ENCODE results near the gene FLYWCH1.

Gene FLYWCH1

DNA sequence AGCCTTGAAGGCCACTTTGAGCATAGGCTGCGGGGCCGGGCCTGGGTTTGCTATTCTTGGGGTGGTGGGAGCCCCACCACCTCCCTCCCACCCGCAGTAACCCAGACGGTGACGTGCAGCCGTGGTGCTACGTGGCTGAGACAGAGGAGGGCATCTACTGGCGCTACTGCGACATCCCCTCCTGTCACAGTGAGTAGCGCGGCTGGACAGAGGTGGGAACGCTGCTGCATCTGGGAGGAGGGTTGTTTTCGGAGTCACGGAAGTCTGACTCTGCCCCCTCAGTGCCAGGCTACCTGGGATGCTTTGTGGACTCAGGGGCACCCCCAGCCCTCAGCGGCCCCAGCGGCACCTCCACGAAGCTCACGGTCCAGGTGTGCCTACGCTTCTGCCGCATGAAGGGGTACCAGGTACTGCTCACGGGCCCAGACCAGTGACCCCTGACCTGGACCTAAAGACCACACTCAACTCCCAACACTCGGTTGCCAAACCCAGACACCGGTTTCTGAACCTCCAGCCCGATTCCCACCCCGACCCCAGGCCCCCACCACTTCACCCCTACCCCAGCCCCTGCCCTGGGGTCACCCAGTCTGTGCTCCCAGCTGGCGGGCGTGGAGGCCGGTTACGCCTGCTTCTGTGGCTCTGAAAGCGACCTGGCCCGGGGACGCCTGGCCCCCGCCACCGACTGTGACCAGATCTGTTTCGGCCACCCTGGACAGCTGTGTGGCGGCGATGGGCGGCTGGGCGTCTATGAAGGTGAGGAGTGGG lies 54.5 kb downstream of the FLYWCH1 start:
- no peak overlapping the region for H3K9ac ChIP-seq (ENCODE audit: low read depth, low read length)

GRCh38 chr16:2966808-2967191 lies 55.1 kb downstream of the FLYWCH1 start:
- TF ChIP-seq, protein P1, sequence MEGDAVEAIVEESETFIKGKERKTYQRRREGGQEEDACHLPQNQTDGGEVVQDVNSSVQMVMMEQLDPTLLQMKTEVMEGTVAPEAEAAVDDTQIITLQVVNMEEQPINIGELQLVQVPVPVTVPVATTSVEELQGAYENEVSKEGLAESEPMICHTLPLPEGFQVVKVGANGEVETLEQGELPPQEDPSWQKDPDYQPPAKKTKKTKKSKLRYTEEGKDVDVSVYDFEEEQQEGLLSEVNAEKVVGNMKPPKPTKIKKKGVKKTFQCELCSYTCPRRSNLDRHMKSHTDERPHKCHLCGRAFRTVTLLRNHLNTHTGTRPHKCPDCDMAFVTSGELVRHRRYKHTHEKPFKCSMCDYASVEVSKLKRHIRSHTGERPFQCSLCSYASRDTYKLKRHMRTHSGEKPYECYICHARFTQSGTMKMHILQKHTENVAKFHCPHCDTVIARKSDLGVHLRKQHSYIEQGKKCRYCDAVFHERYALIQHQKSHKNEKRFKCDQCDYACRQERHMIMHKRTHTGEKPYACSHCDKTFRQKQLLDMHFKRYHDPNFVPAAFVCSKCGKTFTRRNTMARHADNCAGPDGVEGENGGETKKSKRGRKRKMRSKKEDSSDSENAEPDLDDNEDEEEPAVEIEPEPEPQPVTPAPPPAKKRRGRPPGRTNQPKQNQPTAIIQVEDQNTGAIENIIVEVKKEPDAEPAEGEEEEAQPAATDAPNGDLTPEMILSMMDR (IDR thresholded peaks at IDR 0.05; ENCODE audit: borderline replicate concordance, extremely low read depth, low read length, poor library complexity, severe bottlenecking), result no peak
- TF ChIP-seq EZH2 (IDR thresholded peaks at IDR 0.05; ENCODE audit: borderline replicate concordance, low read depth, low read length, severe bottlenecking), result no peak
- Histone ChIP-seq H3K79me2 (ENCODE audit: insufficient read depth, low read length) (peaks cover 29% of the 10 kb centered on the region), H4K20me1 (ENCODE audit: insufficient read depth, low read length) (peaks cover 28% of the 10 kb centered on the region), H3K9me3 (ENCODE audit: insufficient read depth, low read length, severe bottlenecking) (no peaks in the 10 kb centered on the region), H3K9ac (ENCODE audit: low read depth, low read length) (no peak overlapping the region), H3K4me1 (ENCODE audit: insufficient read depth, low read length) (peaks cover 41% of the 10 kb centered on the region), H3K27me3 (ENCODE audit: insufficient read depth, low read length, poor library complexity) (peaks cover 24% of the 10 kb centered on the region), H3K4me3 (ENCODE audit: low read depth in 1 of 2, low read length in 2 of 2) (no peak overlapping the region), H3K4me2 (ENCODE audit: insufficient read depth, low read length) (no peak overlapping the region), H3K27ac (ENCODE audit: low read length) (no peak overlapping the region), H3K36me3 (ENCODE audit: insufficient read depth, low read length) (peaks cover 15% of the 10 kb centered on the region), H2AFZ (ENCODE audit: low read depth, low read length) (no peak overlapping the region)
- no peak for DNase-seq
- no peak for ATAC-seq (ENCODE audit: insufficient read depth, low read depth)

More for the DNA sequence above, 54.5 kb downstream of the FLYWCH1 start:
- Histone ChIP-seq H3K4me1 (ENCODE audit: insufficient read depth, low read length) (peaks cover 35% of the 10 kb centered on the region), H3K79me2 (ENCODE audit: insufficient read depth, low read length) (peaks cover 23% of the 10 kb centered on the region), H3K4me2 (ENCODE audit: insufficient read depth, low read length) (no peak overlapping the region), H3K27me3 (ENCODE audit: insufficient read depth, low read length, poor library complexity) (peaks cover 24% of the 10 kb centered on the region), H4K20me1 (ENCODE audit: insufficient read depth, low read length) (peaks cover 23% of the 10 kb centered on the region), H3K9me3 (ENCODE audit: insufficient read depth, low read length, severe bottlenecking) (no peaks in the 10 kb centered on the region), H3K36me3 (ENCODE audit: insufficient read depth, low read length) (peaks cover 9% of the 10 kb centered on the region), H3K27ac (ENCODE audit: low read length) (no peak overlapping the region), H3K4me3 (ENCODE audit: low read depth in 1 of 2, low read length in 2 of 2) (no peak overlapping the region), H2AFZ (ENCODE audit: low read depth, low read length) (no peak overlapping the region)
- TF ChIP-seq EZH2 (IDR thresholded peaks at IDR 0.05; ENCODE audit: borderline replicate concordance, low read depth, low read length, severe bottlenecking), result no peak
- TF ChIP-seq, protein P1 (IDR thresholded peaks at IDR 0.05; ENCODE audit: borderline replicate concordance, extremely low read depth, low read length, poor library complexity, severe bottlenecking), result no peak
- ATAC-seq (ENCODE audit: insufficient read depth, low read depth) (no peak), DNase-seq (no peak)

DNA sequence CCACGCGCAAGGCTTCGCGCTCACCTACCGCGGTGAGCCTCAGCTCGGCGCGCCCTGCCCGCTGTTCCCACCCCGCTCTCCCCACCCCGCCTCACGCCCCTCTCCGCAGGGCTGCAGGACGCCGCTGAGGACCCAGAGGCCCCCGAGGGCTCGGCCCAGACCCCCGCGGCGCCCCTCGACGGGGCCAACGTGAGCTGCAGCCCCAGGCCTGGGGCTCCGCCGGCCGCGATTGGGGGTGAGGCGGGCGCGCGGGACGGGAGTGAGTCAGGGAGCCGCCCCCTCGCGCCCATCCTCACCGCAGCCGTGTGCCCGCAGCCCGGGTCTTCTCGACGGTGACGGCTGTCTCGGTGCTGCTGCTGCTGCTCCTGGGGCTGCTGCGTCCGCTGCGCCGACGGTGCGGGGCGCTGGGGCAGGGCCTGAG lies 55.5 kb downstream of the FLYWCH1 start:
- no peak for TF ChIP-seq EZH2 (IDR thresholded peaks at IDR 0.05; ENCODE audit: borderline replicate concordance, low read depth, low read length, severe bottlenecking)
- TF ChIP-seq, protein P1 (IDR thresholded peaks at IDR 0.05; ENCODE audit: borderline replicate concordance, extremely low read depth, low read length, poor library complexity, severe bottlenecking), result no peak
- peaks cover 24% of the 10 kb centered on the region for H3K27me3 ChIP-seq (ENCODE audit: insufficient read depth, low read length, poor library complexity)
- peaks cover 45% of the 10 kb centered on the region for H3K4me1 ChIP-seq (ENCODE audit: insufficient read depth, low read length)
- no peak overlapping the region for H2AFZ ChIP-seq (ENCODE audit: low read depth, low read length)
- H3K79me2 ChIP-seq (ENCODE audit: insufficient read depth, low read length), result peaks cover 32% of the 10 kb centered on the region
- no peak overlapping the region for H3K4me3 ChIP-seq (ENCODE audit: low read depth in 1 of 2, low read length in 2 of 2)
- no peak overlapping the region for H3K4me2 ChIP-seq (ENCODE audit: insufficient read depth, low read length)
- H3K9me3 ChIP-seq (ENCODE audit: insufficient read depth, low read length, severe bottlenecking), result no peaks in the 10 kb centered on the region
- no peak overlapping the region for H3K9ac ChIP-seq (ENCODE audit: low read depth, low read length)
- peaks cover 29% of the 10 kb centered on the region for H4K20me1 ChIP-seq (ENCODE audit: insufficient read depth, low read length)
- DNase-seq (no peak), ATAC-seq (ENCODE audit: insufficient read depth, low read depth) (no peak)
- no peak overlapping the region for H3K27ac ChIP-seq (ENCODE audit: low read length)
- H3K36me3 ChIP-seq (ENCODE audit: insufficient read depth, low read length), result peaks cover 19% of the 10 kb centered on the region

Measured in DND-41 (cell line).